ENCODE measurements around the gene GGT1. TPM values are rescaled to one million over a fixed set of nuclear protein-coding genes. Genes with fewer than 3 reads are reported as not detected.
"Not testable (repeated sequence)": the region's sequence is repeated elsewhere in the genome, so short reads cannot be mapped to it uniquely, and the experiment has no call there.

The GGT1 gene
- total and polyA plus RNA-seq, 2 donors from 2014 or later, result 153 to 169 TPM

DNA sequence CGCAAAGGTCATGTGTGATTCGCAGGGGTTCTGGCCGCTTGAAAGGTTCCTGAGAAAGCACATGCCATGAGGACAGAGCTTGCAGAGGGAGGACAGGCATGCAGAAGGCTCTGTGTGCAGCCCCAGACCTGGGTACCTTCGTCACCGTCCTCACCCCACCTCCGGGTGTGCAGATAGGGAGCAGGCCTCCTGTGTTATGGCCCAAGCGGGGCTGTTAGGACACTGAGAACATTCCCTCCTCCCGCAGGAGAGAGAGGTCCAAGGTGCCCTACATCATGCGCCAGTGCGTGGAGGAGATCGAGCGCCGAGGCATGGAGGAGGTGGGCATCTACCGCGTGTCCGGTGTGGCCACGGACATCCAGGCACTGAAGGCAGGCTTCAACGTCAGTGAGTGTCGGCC is 43.8 kb downstream of the GGT1 start:
- intact Hi-C loops (cut with DNase I), result not testable (repeated sequence)

GRCh38 chr22:24649371-24649770 is 46.4 kb downstream of the GGT1 start:
- H3K36me3 ChIP-seq (ENCODE audit: control insufficient read depth in 2 of 3, insufficient read depth in 3 of 3, low read length in 3 of 3); H3K4me1 ChIP-seq (ENCODE audit: control insufficient read depth in 2 of 3, insufficient read depth in 2 of 3, low read depth in 1 of 3, low read length in 3 of 3); H3K4me3 ChIP-seq (ENCODE audit: low read length in 3 of 3); H3K9ac ChIP-seq (ENCODE audit: low read length in 3 of 3); FAIRE-seq; H3K27me3 ChIP-seq (ENCODE audit: control insufficient read depth, insufficient read depth, low read length); intact Hi-C loops (cut with DNase I); H3K9me3 ChIP-seq (ENCODE audit: control insufficient read depth in 2 of 3, insufficient read depth in 1 of 3, low read length in 3 of 3); DNase-seq; H3K27ac ChIP-seq (ENCODE audit: low read depth in 2 of 2, low read length in 2 of 2): not testable (repeated sequence)

More for the DNA sequence above, 43.8 kb downstream of the GGT1 start:
- not testable (repeated sequence) for H3K36me3 ChIP-seq (ENCODE audit: control insufficient read depth in 2 of 3, insufficient read depth in 3 of 3, low read length in 3 of 3); H3K4me3 ChIP-seq (ENCODE audit: low read length in 3 of 3); FAIRE-seq; DNase-seq; H3K27me3 ChIP-seq (ENCODE audit: control insufficient read depth, insufficient read depth, low read length); H3K9ac ChIP-seq (ENCODE audit: low read length in 3 of 3); H3K27ac ChIP-seq (ENCODE audit: low read depth in 2 of 2, low read length in 2 of 2); H3K9me3 ChIP-seq (ENCODE audit: control insufficient read depth in 2 of 3, insufficient read depth in 1 of 3, low read length in 3 of 3); H3K4me1 ChIP-seq (ENCODE audit: control insufficient read depth in 2 of 3, insufficient read depth in 2 of 3, low read depth in 1 of 3, low read length in 3 of 3)

DNA sequence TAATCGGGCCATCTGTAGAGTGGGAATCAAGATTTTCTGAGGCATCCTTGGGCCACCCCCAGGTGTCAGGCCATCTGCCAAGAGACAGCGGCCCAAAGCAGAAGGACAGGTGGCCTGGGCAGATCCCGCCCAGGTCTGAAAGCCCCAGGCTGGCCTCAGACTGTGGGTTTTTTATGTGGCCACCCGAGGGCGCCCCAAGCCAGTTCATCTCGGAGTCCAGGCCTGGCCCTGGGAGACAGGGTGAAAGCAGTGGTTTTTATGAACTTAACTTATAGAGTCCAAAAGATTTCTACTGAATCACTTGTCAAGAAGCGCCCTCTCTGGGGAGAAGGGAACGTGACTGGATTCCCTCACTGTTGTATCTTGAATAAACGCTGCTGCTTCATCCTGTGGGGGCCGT is 47.9 kb downstream of the GGT1 start:
- H3K4me1 ChIP-seq (ENCODE audit: control insufficient read depth in 2 of 3, insufficient read depth in 2 of 3, low read depth in 1 of 3, low read length in 3 of 3); H3K9me3 ChIP-seq (ENCODE audit: control insufficient read depth in 2 of 3, insufficient read depth in 1 of 3, low read length in 3 of 3); H3K36me3 ChIP-seq (ENCODE audit: control insufficient read depth in 2 of 3, insufficient read depth in 3 of 3, low read length in 3 of 3); intact Hi-C loops (cut with DNase I); H3K9ac ChIP-seq (ENCODE audit: low read length in 3 of 3); H3K27ac ChIP-seq (ENCODE audit: low read depth in 2 of 2, low read length in 2 of 2); FAIRE-seq; H3K27me3 ChIP-seq (ENCODE audit: control insufficient read depth, insufficient read depth, low read length); H3K4me3 ChIP-seq (ENCODE audit: low read length in 3 of 3): not testable (repeated sequence)
- DNase-seq, result peak in 1 of 5 donors; percentile 85
- TF ChIP-seq, protein P1, sequence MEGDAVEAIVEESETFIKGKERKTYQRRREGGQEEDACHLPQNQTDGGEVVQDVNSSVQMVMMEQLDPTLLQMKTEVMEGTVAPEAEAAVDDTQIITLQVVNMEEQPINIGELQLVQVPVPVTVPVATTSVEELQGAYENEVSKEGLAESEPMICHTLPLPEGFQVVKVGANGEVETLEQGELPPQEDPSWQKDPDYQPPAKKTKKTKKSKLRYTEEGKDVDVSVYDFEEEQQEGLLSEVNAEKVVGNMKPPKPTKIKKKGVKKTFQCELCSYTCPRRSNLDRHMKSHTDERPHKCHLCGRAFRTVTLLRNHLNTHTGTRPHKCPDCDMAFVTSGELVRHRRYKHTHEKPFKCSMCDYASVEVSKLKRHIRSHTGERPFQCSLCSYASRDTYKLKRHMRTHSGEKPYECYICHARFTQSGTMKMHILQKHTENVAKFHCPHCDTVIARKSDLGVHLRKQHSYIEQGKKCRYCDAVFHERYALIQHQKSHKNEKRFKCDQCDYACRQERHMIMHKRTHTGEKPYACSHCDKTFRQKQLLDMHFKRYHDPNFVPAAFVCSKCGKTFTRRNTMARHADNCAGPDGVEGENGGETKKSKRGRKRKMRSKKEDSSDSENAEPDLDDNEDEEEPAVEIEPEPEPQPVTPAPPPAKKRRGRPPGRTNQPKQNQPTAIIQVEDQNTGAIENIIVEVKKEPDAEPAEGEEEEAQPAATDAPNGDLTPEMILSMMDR (IDR thresholded peaks at IDR 0.05; ENCODE audit: borderline replicate concordance, extremely low read depth, insufficient read depth), result peak; percentile 34

- not testable (repeated sequence) for FAIRE-seq
These were observed 62.4 kb downstream of the GGT1 start for GRCh38 chr22:24665395-24665794.

DNA sequence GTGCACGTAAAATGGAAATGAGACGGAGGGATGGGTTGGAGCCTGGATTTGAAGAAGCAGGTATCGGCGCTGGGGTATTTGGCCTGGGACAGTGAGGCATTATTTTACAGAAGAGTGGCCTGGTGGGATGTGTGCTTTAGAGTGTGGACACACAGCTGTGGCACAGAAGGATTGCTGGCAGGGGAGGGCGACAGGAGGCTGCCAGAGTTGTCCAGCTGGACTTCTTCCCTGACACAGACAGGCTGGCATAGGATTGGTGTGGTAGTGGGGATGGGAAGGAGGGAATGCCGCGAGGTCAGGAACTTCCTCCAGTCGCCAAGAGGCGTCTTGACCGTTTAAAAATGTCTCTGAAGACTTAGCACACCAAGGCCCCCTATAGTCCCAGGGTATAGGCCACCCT is 64.9 kb downstream of the GGT1 start:
- H3K9me3 ChIP-seq (ENCODE audit: control insufficient read depth in 2 of 3, insufficient read depth in 1 of 3, low read length in 3 of 3); FAIRE-seq; DNase-seq; H3K27ac ChIP-seq (ENCODE audit: low read depth in 2 of 2, low read length in 2 of 2); H3K36me3 ChIP-seq (ENCODE audit: control insufficient read depth in 2 of 3, insufficient read depth in 3 of 3, low read length in 3 of 3); intact Hi-C loops (cut with DNase I); H3K4me1 ChIP-seq (ENCODE audit: control insufficient read depth in 2 of 3, insufficient read depth in 2 of 3, low read depth in 1 of 3, low read length in 3 of 3); H3K27me3 ChIP-seq (ENCODE audit: control insufficient read depth, insufficient read depth, low read length); H3K9ac ChIP-seq (ENCODE audit: low read length in 3 of 3); H3K4me3 ChIP-seq (ENCODE audit: low read length in 3 of 3): not testable (repeated sequence)

More at GRCh38 chr22:24665395-24665794, 62.4 kb downstream of the GGT1 start:
- H3K27ac ChIP-seq (ENCODE audit: low read depth in 2 of 2, low read length in 2 of 2); H3K9ac ChIP-seq (ENCODE audit: low read length in 3 of 3); H3K4me1 ChIP-seq (ENCODE audit: control insufficient read depth in 2 of 3, insufficient read depth in 2 of 3, low read depth in 1 of 3, low read length in 3 of 3); H3K27me3 ChIP-seq (ENCODE audit: control insufficient read depth, insufficient read depth, low read length); H3K4me3 ChIP-seq (ENCODE audit: low read length in 3 of 3); intact Hi-C loops (cut with DNase I); H3K36me3 ChIP-seq (ENCODE audit: control insufficient read depth in 2 of 3, insufficient read depth in 3 of 3, low read length in 3 of 3); H3K9me3 ChIP-seq (ENCODE audit: control insufficient read depth in 2 of 3, insufficient read depth in 1 of 3, low read length in 3 of 3); DNase-seq: not testable (repeated sequence)

- H3K4me3 ChIP-seq (ENCODE audit: low read length in 3 of 3); intact Hi-C loops (cut with DNase I); H3K9me3 ChIP-seq (ENCODE audit: control insufficient read depth in 2 of 3, insufficient read depth in 1 of 3, low read length in 3 of 3); H3K4me1 ChIP-seq (ENCODE audit: control insufficient read depth in 2 of 3, insufficient read depth in 2 of 3, low read depth in 1 of 3, low read length in 3 of 3); H3K9ac ChIP-seq (ENCODE audit: low read length in 3 of 3); H3K27ac ChIP-seq (ENCODE audit: low read depth in 2 of 2, low read length in 2 of 2); DNase-seq; H3K27me3 ChIP-seq (ENCODE audit: control insufficient read depth, insufficient read depth, low read length); H3K36me3 ChIP-seq (ENCODE audit: control insufficient read depth in 2 of 3, insufficient read depth in 3 of 3, low read length in 3 of 3): not testable (repeated sequence)
- FAIRE-seq, result peak; percentile 97
These were observed 69.5 kb downstream of the GGT1 start for GRCh38 chr22:24672532-24672931.

Other genes starting within 250 kb of the GGT1 start
- gene ADORA2A, start 175.6 kb upstream of the GGT1 start, total RNA-seq, result 6.9 TPM
- 6.1 TPM for gene ADORA2A, start 175.6 kb upstream of the GGT1 start, polyA plus RNA-seq (ENCODE audit: insufficient read depth, low read depth, low replicate concordance)
- gene UPB1, start 107.9 kb upstream of the GGT1 start, total RNA-seq, result 1.0 TPM
- gene UPB1, start 107.9 kb upstream of the GGT1 start, polyA plus RNA-seq (ENCODE audit: insufficient read depth, low read depth, low replicate concordance), result 64.6 TPM
- 150 TPM for gene GUCD1, start 48.1 kb upstream of the GGT1 start, total RNA-seq
- gene GUCD1, start 48.1 kb upstream of the GGT1 start, polyA plus RNA-seq (ENCODE audit: insufficient read depth, low read depth, low replicate concordance), result 111 TPM
- 73.7 TPM for gene SNRPD3, start 47.2 kb upstream of the GGT1 start, total RNA-seq
- gene SNRPD3, start 47.2 kb upstream of the GGT1 start, polyA plus RNA-seq (ENCODE audit: insufficient read depth, low read depth, low replicate concordance), result 136 TPM
- gene LRRC75B, start 10.1 kb upstream of the GGT1 start, total RNA-seq, result 47.6 TPM
- gene LRRC75B, start 10.1 kb upstream of the GGT1 start, polyA plus RNA-seq (ENCODE audit: insufficient read depth, low read depth, low replicate concordance), result 23.4 TPM
- not detected for gene PIWIL3, start 171.5 kb downstream of the GGT1 start, total RNA-seq
- gene PIWIL3, start 171.5 kb downstream of the GGT1 start, polyA plus RNA-seq (ENCODE audit: insufficient read depth, low read depth, low replicate concordance), result not detected
- gene SGSM1, start 203.0 kb downstream of the GGT1 start, total RNA-seq, result 4.7 TPM
- gene SGSM1, start 203.0 kb downstream of the GGT1 start, polyA plus RNA-seq (ENCODE audit: insufficient read depth, low read depth, low replicate concordance), result 3.6 TPM